ENCODE results near the gene CEL.

CEL gene

GRCh38 chr9:133046196-133046899 lies 15.4 kb upstream of the CEL start:
- no peak for DNase-seq (ENCODE audit: low spot score)
- no peak overlapping the region for H3K27ac ChIP-seq
- no peak for TF ChIP-seq CTCF (IDR thresholded peaks at IDR 0.05)
- H3K4me3 ChIP-seq: no peak overlapping the region

GRCh38 chr9:133046900-133047295 lies 14.9 kb upstream of the CEL start:
- H3K4me3 ChIP-seq: no peak overlapping the region
- H3K27ac ChIP-seq: no peak overlapping the region
- DNase-seq (ENCODE audit: low spot score): no peak
- no peak for TF ChIP-seq CTCF (IDR thresholded peaks at IDR 0.05)

DNA sequence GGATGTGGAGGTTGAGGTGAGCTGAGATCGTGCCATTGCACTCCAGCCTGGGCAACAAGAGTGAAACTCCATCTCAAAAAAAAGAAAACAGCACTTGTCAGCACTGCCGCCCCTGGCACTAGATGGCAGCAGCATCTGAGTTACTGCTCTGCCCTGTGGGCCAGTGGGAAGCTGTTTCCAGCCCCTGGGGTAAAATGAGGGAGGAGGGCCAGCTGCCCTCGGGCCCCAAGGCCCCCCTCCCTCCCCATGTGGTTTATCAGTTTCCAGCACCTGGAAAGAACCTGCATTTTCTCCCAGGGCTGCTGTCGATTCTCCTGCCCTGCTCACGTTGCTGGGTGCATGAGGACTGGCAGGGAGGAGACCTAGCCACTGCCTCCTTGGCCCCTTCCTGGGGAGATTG lies 13.2 kb upstream of the CEL start:
- TF ChIP-seq CTCF (IDR thresholded peaks at IDR 0.05): no peak
- no peak overlapping the region for H3K4me3 ChIP-seq
- no peak for DNase-seq (ENCODE audit: low spot score)
- no peak overlapping the region for H3K27ac ChIP-seq

DNA sequence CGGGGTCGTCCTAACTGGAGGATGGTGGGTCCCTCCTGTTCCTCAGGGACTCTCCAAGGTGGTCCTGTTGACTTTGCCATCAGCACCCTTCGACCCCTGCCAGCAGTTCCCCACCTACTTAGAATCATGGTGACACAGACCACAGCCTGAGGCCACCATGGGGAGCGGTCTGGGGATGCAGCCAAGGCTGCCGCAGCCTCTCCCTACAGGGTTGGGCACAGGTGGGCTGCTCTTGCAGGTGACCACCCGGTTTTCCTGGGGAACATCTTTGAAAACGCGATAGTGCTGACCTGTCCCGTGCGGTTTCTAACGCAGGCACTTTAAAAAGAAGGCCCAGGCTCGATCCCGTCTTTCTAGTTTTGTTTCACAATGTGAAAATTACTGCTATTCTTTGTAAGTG lies 12.7 kb upstream of the CEL start:
- no peak for DNase-seq (ENCODE audit: low spot score)
- no peak for TF ChIP-seq CTCF (IDR thresholded peaks at IDR 0.05)
- Histone ChIP-seq H3K4me3 (no peak overlapping the region), H3K27ac (no peak overlapping the region)

DNA sequence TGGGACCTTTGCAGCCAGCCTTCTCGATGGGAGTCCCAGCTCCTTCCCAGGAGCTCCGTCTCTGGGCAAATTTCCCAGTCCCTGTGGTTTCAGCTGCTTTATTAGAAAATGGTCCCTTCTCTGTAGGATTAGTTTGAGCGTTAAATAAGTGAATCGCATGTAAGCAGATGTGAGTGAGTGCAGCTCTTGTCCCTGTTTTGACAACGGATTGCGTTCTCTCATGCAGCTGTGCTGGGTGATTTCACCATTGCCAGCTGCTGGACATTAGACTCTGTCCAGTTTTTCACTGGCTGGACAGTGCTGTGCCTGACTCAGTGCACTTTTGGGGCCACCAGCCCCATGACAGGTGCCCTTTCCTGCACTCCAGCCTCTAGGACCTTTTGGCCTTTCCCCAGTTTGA lies 11.6 kb upstream of the CEL start:
- no peak for TF ChIP-seq CTCF (IDR thresholded peaks at IDR 0.05)
- DNase-seq (ENCODE audit: low spot score): no peak
- H3K4me3 ChIP-seq: no peak overlapping the region
- H3K27ac ChIP-seq: no peak overlapping the region

GRCh38 chr9:133050781-133051180 lies 11.0 kb upstream of the CEL start:
- no peak for DNase-seq (ENCODE audit: low spot score)
- H3K4me3 ChIP-seq: no peak overlapping the region
- no peak for TF ChIP-seq CTCF (IDR thresholded peaks at IDR 0.05)
- no peak overlapping the region for H3K27ac ChIP-seq

- DNase-seq (ENCODE audit: low spot score): no peak
- H3K4me3 ChIP-seq: no peak overlapping the region
- H3K27ac ChIP-seq: no peak overlapping the region
- TF ChIP-seq CTCF (IDR thresholded peaks at IDR 0.05): no peak
These were observed 10.4 kb upstream of the CEL start for GRCh38 chr9:133051281-133051900.
